ENCODE measurements around the gene ARID4A.

GRCh38 chr14:58297412-58297761 lies 968 bp upstream of the ARID4A start:
- TF ChIP-seq, protein P1, sequence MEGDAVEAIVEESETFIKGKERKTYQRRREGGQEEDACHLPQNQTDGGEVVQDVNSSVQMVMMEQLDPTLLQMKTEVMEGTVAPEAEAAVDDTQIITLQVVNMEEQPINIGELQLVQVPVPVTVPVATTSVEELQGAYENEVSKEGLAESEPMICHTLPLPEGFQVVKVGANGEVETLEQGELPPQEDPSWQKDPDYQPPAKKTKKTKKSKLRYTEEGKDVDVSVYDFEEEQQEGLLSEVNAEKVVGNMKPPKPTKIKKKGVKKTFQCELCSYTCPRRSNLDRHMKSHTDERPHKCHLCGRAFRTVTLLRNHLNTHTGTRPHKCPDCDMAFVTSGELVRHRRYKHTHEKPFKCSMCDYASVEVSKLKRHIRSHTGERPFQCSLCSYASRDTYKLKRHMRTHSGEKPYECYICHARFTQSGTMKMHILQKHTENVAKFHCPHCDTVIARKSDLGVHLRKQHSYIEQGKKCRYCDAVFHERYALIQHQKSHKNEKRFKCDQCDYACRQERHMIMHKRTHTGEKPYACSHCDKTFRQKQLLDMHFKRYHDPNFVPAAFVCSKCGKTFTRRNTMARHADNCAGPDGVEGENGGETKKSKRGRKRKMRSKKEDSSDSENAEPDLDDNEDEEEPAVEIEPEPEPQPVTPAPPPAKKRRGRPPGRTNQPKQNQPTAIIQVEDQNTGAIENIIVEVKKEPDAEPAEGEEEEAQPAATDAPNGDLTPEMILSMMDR (IDR thresholded peaks at IDR 0.05) = no peak
- no peak for TF ChIP-seq POLR2A (IDR thresholded peaks at IDR 0.05)

Measured in adrenal gland (tissue), 5 donors.